Activated CD4-positive, alpha-beta T cell treated with anti-CD3 and anti-CD28 coated beads for 1 hour (primary cell): ENCODE measurements around the gene HSF2BP.
"Not testable (repeated sequence)": the region's sequence is repeated elsewhere in the genome, so short reads cannot be mapped to it uniquely, and the experiment has no call there.

Experiments used
- DNase-seq: peaks from one replicate; pipeline ENCODE4 v3.0.0-alpha.2; 2020

HSF2BP gene

GRCh38 chr21:43596616-43597015, 62.7 kb downstream of the HSF2BP start:
- no peak for DNase-seq

DNA sequence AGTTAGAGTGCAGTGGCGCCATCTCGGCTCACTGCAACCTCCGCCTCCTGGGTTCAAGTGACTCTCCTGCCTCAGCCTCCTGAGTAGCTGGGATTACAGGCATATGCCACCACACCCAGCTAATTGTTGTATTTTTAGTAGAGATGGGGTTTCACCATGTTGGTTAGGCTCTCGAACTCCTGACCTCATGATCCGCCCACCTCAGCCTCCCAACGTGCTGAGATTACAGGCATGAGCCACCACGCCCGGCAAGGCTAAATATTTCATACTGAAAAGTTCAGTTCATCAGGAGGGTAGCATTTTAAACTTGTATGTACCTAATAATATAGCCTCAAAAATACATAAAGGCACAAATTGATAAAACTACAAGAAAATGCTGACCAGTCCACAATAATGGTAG, 63.5 kb downstream of the HSF2BP start:
- not testable (repeated sequence) for DNase-seq

- DNase-seq, result no peak
Measured at GRCh38 chr21:43593078-43593477, 66.2 kb downstream of the HSF2BP start.

DNA sequence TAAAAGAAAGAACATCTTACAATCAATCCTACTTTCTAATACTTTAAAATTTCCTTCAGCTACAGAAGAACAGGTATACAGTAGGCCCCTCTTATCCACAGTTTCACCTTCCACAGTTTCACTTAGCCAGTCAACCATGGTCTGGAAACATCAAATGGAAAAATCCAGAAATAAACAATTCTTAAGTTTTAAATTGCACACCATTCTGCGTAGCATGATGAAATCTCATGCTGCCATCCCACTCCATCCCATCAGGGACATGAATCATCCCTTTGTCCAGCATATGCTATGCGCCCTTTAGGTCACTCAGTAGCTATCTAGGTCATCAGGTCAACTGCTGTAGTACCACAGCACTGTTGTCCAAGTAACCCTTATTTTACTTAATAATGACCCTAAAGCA, 67.7 kb downstream of the HSF2BP start:
- no peak for DNase-seq

DNA sequence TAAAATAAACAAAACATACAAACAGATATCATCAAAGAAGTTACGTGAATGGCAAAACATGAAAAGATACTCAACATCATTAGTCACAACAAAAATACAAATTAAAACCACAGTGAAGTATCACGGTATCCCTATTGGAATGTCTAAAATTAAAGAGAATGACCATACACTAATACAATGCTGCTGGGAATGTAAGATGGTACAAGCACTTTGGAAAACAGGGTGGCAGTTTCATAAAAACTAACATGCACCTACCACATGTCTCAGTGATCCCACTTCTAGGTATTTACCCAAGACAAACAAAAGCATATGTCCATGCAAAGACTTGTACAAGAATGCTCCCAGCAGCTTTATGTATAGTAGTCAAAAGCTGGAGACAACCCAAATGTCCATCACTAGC, 69.1 kb downstream of the HSF2BP start:
- DNase-seq, result no peak

GRCh38 chr21:43588957-43589356, 70.3 kb downstream of the HSF2BP start:
- no peak for DNase-seq

GRCh38 chr21:43585924-43586413, 73.3 kb downstream of the HSF2BP start:
- no peak for DNase-seq

- no peak for DNase-seq
Measured at GRCh38 chr21:43585514-43585913, 73.8 kb downstream of the HSF2BP start.

GRCh38 chr21:43581453-43581852, 77.8 kb downstream of the HSF2BP start:
- no peak for DNase-seq

- no peak for DNase-seq
Measured at GRCh38 chr21:43578677-43579303, 80.5 kb downstream of the HSF2BP start.

- no peak for DNase-seq
Measured at GRCh38 chr21:43575473-43575844, 83.8 kb downstream of the HSF2BP start.

DNA sequence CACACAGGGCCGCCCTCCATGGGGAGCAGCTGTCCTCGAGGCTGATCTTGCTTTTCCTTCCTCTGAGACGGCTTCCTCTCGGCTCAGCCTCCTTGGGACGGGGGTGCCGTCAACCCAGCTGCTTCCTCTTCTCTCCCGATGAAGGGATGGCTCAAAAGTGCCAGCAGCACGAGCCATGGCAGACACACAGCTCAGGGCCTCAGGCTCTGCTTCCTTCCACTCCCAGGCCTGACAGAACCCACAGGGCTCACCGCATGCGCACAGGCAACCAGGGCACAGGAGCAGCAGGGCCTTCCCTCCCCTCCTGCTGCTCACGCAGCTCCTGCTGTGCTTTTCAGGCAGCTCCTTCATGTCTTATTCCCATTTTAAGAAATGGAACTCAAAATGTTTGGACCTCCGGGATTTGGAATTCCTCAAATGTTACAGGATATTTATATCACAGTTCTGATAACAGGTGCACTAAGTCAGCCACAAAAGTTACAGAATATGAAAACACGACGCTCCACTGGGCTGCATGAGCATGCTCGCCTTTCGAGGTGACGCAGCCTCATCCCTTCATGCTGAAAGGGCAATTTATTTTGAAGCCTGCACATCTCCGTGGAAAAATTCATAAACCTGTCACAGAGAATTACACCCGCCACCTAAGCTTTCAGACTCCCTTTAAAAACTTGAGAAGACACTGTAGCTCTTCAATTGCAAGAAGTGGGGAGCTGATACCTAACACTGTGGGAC, 84.4 kb downstream of the HSF2BP start:
- no peak for DNase-seq

- DNase-seq, result no peak
Measured at GRCh38 chr21:43573921-43574320, 85.4 kb downstream of the HSF2BP start.

- no peak for DNase-seq
Measured at GRCh38 chr21:43572446-43572845, 86.8 kb downstream of the HSF2BP start.

DNA sequence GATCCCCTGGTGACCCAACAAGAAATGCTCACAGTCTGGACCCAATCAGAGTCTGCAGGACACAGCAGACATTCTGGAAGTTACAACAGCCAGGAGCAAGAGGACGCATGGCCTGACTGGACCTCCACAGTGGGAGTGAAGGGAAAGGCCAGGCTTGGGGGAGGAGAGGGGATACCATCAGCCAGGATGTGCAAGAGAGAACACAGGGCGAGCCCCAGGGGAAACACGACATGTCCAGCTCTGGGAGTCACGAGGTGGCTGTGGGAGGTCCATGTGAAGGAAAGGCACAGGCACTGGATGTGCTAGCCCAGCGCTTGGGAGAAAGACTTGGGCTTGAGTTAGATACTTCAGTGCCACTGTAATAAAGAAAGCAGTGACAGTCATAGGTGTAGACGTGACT, 87.3 kb downstream of the HSF2BP start:
- DNase-seq, result no peak

DNA sequence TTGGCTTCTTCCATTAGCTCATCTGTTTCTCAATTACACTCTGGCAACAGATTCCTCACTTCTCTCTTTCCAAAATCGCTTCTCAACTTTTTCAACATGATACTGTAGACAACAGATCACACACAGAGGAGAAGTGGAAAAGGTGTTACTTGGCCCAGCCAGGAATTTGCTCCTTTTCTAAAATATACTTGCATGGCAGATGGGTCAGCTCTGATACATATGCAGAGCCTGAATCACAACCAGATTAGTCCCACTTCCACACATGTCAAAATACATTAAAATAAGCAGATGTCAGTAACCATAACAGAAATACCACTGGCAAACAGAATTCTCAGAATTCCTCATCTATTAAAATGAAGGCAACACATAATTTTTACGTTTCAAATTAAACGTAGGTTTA, 89.1 kb downstream of the HSF2BP start:
- not testable (repeated sequence) for DNase-seq

GRCh38 chr21:43562451-43562850, 96.8 kb downstream of the HSF2BP start:
- DNase-seq, result not testable (repeated sequence)

- not testable (repeated sequence) for DNase-seq
Measured at GRCh38 chr21:43540561-43540960, 118.7 kb downstream of the HSF2BP start.

- not testable (repeated sequence) for DNase-seq
Measured at GRCh38 chr21:43522495-43523131, 136.7 kb downstream of the HSF2BP start.

DNA sequence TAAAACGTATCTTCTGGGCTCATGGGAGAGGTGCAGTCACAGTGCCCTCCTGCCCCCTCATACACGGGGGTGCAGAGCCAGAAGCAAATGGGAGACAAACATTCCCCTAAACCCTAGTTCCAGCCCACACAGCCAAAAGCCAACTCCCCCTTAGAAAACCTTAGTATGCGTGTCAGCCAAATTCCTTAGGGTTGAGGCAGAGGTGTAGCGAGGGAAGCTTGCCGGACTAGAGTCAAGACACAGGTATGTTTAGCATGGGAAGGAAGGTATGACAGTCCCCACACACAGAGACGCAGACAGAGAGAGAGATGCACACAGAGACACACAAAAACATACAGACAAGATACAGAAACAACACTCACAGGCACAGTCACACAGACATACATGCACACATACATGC, 141.6 kb downstream of the HSF2BP start:
- DNase-seq, result not testable (repeated sequence)

DNA sequence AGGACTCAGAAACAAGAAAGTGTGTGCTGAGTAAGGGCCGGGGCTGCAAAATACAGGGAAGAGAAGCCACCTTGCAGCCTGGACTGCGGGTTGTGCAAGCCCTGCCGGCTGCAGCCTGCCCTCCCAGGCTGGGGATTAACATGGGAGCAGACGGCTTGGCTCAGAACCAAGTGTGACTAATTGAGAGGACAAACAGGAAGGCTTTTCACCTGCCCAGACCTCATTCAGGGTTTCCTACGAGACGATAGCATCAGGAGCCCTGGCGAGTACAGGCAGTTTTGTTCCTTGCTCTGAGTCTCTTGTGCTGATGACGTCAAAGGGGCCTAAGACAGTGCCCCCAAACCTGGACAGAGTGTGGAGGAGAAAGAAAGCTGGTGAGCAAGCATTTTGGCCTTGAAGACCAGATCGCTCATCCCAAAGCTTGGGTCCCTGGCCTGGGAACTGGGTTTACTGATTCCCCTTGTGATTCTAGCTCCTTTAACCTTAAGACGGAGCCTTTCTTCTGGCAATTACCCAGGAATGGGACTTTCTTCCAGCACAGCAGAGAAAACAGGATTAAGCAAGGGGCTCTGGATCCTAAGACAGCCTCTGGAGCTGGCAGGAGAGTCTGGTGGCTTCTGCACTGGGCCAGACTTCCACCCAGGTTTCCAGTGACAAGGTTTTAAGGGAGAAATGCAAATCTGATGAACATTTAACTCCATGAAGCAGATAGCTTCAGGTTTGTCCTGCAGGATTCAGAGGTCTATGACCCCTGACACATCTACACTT, 142.2 kb downstream of the HSF2BP start:
- not testable (repeated sequence) for DNase-seq

DNA sequence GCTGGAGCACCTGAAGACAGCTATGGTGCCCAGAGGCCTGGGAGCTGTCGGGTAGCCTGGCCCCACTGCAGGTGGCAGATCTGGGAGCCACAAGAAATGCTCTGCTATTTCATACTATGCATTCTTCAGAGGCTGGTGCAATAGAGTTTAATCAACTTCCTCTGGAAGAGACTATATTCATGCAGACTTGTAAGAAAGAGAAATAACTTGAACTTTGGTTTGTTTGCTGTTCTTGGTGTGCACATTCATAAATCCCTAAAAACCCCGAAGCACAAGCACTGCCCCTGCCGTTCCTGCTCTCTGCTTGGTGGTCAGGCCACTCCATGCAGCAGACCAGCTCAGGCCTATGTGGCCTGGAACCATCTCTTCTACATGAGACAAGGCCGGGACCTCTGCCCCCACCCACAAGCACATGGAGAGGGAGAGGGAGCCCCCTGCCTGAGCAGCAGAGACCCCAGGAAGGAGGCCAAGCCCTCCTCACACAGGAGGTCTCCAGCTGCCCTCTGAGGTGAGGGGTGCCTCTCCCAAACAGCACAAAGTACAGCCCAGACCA, 142.9 kb downstream of the HSF2BP start:
- DNase-seq, result not testable (repeated sequence)

- DNase-seq, result not testable (repeated sequence)
Measured at GRCh38 chr21:43514834-43515233, 144.5 kb downstream of the HSF2BP start.
